ENCODE data around the gene FBXO24.

DNA sequence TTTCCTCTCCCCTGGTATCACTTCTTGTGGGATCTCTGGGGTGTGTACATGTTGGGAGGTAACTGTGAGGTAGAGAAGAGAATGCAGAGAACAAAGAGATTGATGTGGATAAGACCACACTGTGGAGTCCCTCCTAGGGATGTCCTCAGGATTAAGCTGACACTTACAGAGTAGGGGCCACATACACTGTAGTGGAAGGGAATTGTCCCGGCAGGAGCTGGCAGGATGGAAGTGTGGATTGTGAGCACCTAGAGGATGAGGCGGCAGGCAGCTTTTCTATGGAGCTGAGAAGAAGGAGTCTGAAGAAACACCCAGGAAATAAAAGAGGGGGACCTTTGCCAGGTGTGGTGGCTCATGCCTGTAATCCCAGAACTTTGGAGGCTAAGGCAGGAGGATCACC is 33.6 kb upstream of the FBXO24 start:
- TF ChIP-seq POLR2A (IDR thresholded peaks at IDR 0.05; ENCODE audit: low read length) (no peak), GATA1 (IDR thresholded peaks at IDR 0.05; ENCODE audit: low read depth, low read length) (no peak)
